ENCODE measurements around the gene ZMYM5.

DNA sequence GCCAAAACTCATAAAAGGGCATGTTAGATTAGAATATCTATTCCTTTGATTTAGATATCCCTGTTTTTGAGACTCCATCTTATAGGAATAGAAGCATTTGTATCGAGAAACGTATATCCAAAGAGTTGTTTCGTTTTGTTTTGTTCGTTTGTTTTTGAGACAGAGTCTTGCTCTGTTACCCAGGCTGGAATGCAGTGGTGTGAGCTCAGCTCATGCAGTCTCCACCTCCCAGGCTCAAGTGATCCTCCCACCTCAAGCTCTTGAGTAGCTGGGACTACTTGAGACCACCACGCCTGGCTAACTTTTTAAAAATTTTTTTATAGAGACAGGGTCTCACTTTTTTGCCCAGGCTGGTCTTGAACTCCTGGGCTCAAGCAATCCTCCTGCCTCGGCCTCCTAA, 26.6 kb upstream of the ZMYM5 start:
- TF ChIP-seq POLR2A (IDR thresholded peaks at IDR 0.05) (no peak), EP300 (IDR thresholded peaks at IDR 0.05) (no peak), POLR2AphosphoS5 (IDR thresholded peaks at IDR 0.05) (no peak)
- TF ChIP-seq, protein P1, sequence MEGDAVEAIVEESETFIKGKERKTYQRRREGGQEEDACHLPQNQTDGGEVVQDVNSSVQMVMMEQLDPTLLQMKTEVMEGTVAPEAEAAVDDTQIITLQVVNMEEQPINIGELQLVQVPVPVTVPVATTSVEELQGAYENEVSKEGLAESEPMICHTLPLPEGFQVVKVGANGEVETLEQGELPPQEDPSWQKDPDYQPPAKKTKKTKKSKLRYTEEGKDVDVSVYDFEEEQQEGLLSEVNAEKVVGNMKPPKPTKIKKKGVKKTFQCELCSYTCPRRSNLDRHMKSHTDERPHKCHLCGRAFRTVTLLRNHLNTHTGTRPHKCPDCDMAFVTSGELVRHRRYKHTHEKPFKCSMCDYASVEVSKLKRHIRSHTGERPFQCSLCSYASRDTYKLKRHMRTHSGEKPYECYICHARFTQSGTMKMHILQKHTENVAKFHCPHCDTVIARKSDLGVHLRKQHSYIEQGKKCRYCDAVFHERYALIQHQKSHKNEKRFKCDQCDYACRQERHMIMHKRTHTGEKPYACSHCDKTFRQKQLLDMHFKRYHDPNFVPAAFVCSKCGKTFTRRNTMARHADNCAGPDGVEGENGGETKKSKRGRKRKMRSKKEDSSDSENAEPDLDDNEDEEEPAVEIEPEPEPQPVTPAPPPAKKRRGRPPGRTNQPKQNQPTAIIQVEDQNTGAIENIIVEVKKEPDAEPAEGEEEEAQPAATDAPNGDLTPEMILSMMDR (IDR thresholded peaks at IDR 0.05), result no peak

All from sigmoid colon (tissue), 4 donors.